B cell (primary cell): ENCODE measurements around the gene PHACTR1. TPM values are rescaled to one million over a fixed set of nuclear protein-coding genes. Genes with fewer than 3 reads are reported as not detected.

Experiments
- ATAC-seq: fragments of 200-7000 bp; cut with Tn5 transposase; one replicate; pipeline ENCODE4 v1.10.0; 2021; ENCODE audit warnings: low read depth, mild to moderate bottlenecking, moderate number of reproducible peaks, moderate library complexity
- CTCF ChIA-PET: fragments of 350-600 bp; sonication (Branson Sonifier 250); formaldehyde crosslinking; loops from one replicate; lab custom pipeline; 2021; ENCODE audit warnings: antibody characterized with exemption, inconsistent platforms; lab: Charles Lee
- POLR2A ChIA-PET: fragments of 350-600 bp; sonication (Branson Sonifier 250); formaldehyde crosslinking; loops from one replicate; lab custom pipeline; 2021; ENCODE audit warnings: antibody characterized with exemption; lab: Charles Lee
- DNase-seq: peaks from one replicate; pipeline ENCODE4 v3.0.0; 2013
- H2AFZ ChIP-seq: 2 replicates; pipeline ENCODE4 v1.6.1; 2012; ENCODE audit warnings: mild to moderate bottlenecking, low read depth, low read length; ENCODE audit not compliant: insufficient read depth, poor library complexity, severe bottlenecking
- H3K27ac ChIP-seq, 2 donors: 1 replicate in 1 of 2; 2 replicates in 1 of 2; pipeline ENCODE4 v1.5.1; 2012 to 2013; ENCODE audit warnings: low read length in 2 of 2, mild to moderate bottlenecking in 2 of 2, moderate library complexity in 1 of 2
- H3K27me3 ChIP-seq, 4 experiments: fragments of 200-600 bp in 1 of 4; sonication (generic) in 1 of 4; replicated peaks in 1 of 4; 1 replicate in 2 of 4; 2 replicates in 2 of 4; pipeline versions ENCODE4 v1.6.1 to v1.7.0; 2013 to 2016; ENCODE audit warnings: low read length in 3 of 4, mild to moderate bottlenecking in 2 of 4, mixed read lengths in 1 of 4, moderate library complexity in 1 of 4; ENCODE audit not compliant: insufficient read depth in 4 of 4, control insufficient read depth in 3 of 4; ENCODE audit errors: control extremely low read depth in 1 of 4
- H3K36me3 ChIP-seq, 2 experiments: replicated peaks in 1 of 2; 1 replicate in 1 of 2; 2 replicates in 1 of 2; pipeline versions ENCODE4 v1.6.1 to v1.7.1; 2013; ENCODE audit warnings: low read length in 1 of 2; ENCODE audit not compliant: insufficient read depth in 2 of 2, control insufficient read depth in 1 of 2; ENCODE audit errors: control extremely low read depth in 1 of 2, extremely low read depth in 1 of 2
- H3K4me1 ChIP-seq, 2 donors: fragments of 200-600 bp in 1 of 2; sonication (generic) in 1 of 2; 1 replicate in 1 of 2; 2 replicates in 1 of 2; pipeline versions ENCODE4 v1.5.1 to v1.6.1; 2013 to 2017; ENCODE audit warnings: low read length in 2 of 2; ENCODE audit not compliant: control insufficient read depth in 2 of 2, insufficient read depth in 2 of 2
- H3K4me2 ChIP-seq: replicated peaks from 2 replicates; pipeline ENCODE3; 2012; ENCODE audit warnings: mild to moderate bottlenecking, low read depth, low read length; ENCODE audit not compliant: poor library complexity, severe bottlenecking
- H3K4me3 ChIP-seq, 5 experiments: fragments of 200-600 bp in 1 of 5; sonication (generic) in 1 of 5; 1 replicate in 3 of 5; 2 replicates in 2 of 5; pipeline versions ENCODE4 v1.5.1 to v1.7.0; 2011 to 2016; ENCODE audit warnings: low read length in 4 of 5, mild to moderate bottlenecking in 4 of 5, low read depth in 2 of 5, control low read depth in 1 of 5, moderate library complexity in 1 of 5; ENCODE audit not compliant: insufficient read depth in 1 of 5; ENCODE audit errors: control extremely low read depth in 1 of 5, extremely low read depth in 1 of 5
- H3K79me2 ChIP-seq: fragments of 200-600 bp; sonication (generic); one replicate; pipeline ENCODE4 v1.6.0; 2016; ENCODE audit warnings: low read length; ENCODE audit not compliant: control insufficient read depth, insufficient read depth
- H3K9ac ChIP-seq: fragments of 200-600 bp; sonication (generic); 2 replicates; pipeline ENCODE4 v1.6.1; 2017; ENCODE audit warnings: mild to moderate bottlenecking, low read length, moderate library complexity
- H3K9me3 ChIP-seq, 3 donors: one replicate each; pipeline versions ENCODE4 v1.6.1 to v1.7.1; 2013; ENCODE audit warnings: low read length in 2 of 3; ENCODE audit not compliant: control insufficient read depth in 2 of 3, insufficient read depth in 1 of 3; ENCODE audit errors: control extremely low read depth in 1 of 3
- H4K20me1 ChIP-seq: 2 replicates; pipeline ENCODE4 v1.6.0; 2012; ENCODE audit warnings: mild to moderate bottlenecking, low read length; ENCODE audit not compliant: insufficient read depth, control insufficient read depth, poor library complexity, severe bottlenecking
- H3K27ac Mint-ChIP-seq: one replicate; pipeline ENCODE4 v1.8.0; 2021; ENCODE audit warnings: mixed read lengths
- H3K27me3 Mint-ChIP-seq: one replicate; pipeline ENCODE4 v1.8.0; 2021; ENCODE audit warnings: mixed read lengths
- H3K4me1 Mint-ChIP-seq: one replicate; pipeline ENCODE4 v1.8.0; 2021; ENCODE audit warnings: mixed read lengths
- H3K4me3 Mint-ChIP-seq: one replicate; pipeline ENCODE4 v1.8.0; 2021; ENCODE audit warnings: mixed read lengths
- H3K9me3 Mint-ChIP-seq: one replicate; pipeline ENCODE4 v1.8.0; 2022; ENCODE audit warnings: mixed read lengths; ENCODE audit not compliant: insufficient read depth
- EZH2 ChIP-seq: IDR thresholded peaks from 2 replicates; pipeline ENCODE4 v1.6.1; 2012; ENCODE audit warnings: borderline replicate concordance, low read depth, mild to moderate bottlenecking, moderate library complexity, low read length; ENCODE audit not compliant: insufficient read depth, poor library complexity, severe bottlenecking
- WGBS: methylation state at CpG from one replicate; pipeline ENCODE4 v1.1.5; 2013; ENCODE audit warnings: missing lambda C conversion rate; ENCODE audit not compliant: insufficient coverage; 5-methylcytosine and 5-hydroxymethylcytosine counted together
- intact Hi-C: fragments of 100-400 bp; cut with micrococcal nuclease; formaldehyde crosslinking; loops from one replicate; pipeline ENCODE4 v1.10.0; 2022
- polyA plus RNA-seq: library from polyadenylated mRNA; depleted of rRNA; stranded (reverse); fragments of >200 nt; gene quantifications from 2 replicates; pipeline ENCODE4 v1.2.3, GENCODE V29; 2012
- total RNA-seq, 2 donors: library from RNA; stranded (reverse); fragments of 120-200 nt in 1 of 2; gene quantifications; 1 replicate in 1 of 2; 2 replicates in 1 of 2; pipeline versions ENCODE4 v1.2.3 to v1.2.4, GENCODE V29; 2013 to 2022
- TF ChIP-seq, protein P1 (sequence below): fragments of 200-600 bp; IDR thresholded peaks from one replicate; pipeline ENCODE4 v1.8.0; 2022; ENCODE audit warnings: antibody characterized with exemption, mild to moderate bottlenecking

The PHACTR1 gene
- total and polyA plus RNA-seq, 2 donors (not counting 1 experiment from before 2014, with no cell fraction given) = 30.2 to 129 TPM

GRCh38 chr6:12866422-12867029 lies 150.0 kb downstream of the PHACTR1 start:
- H3K9me3 Mint-ChIP-seq = no peaks in the 10 kb centered on the region
- Histone ChIP-seq H3K79me2 (no peaks in the 10 kb centered on the region), H3K36me3 (no peaks in the 10 kb centered on the region), H3K27me3 (peaks cover 0 to 9% (median 0%) of the 10 kb centered on the region in 4 experiments), H4K20me1 (no peaks in the 10 kb centered on the region), H3K9ac (no peak overlapping the region), H2AFZ (no peak overlapping the region), H3K4me2 (no peak overlapping the region), H3K4me3 (no peak overlapping the region), H3K27ac (no peak overlapping the region), H3K9me3 (no peaks in the 10 kb centered on the region), H3K4me1 (no peaks in the 10 kb centered on the region)
- DNase-seq (no peak), ATAC-seq (no peak)
- intact Hi-C loops = no loop called here
- no peaks in the 10 kb centered on the region for H3K4me1 Mint-ChIP-seq
- CTCF ChIA-PET = interaction anchor here (0.7 kb wide), 1 partner anchor 171 kb away, joined by 5 read pairs; no protein-coding TSS in a partner anchor
- POLR2A ChIA-PET = no interaction called here
- peaks cover 11% of the 10 kb centered on the region for H3K27me3 Mint-ChIP-seq
- WGBS = 97% methylated on average over 3 of the region's 6 CpGs
- no peak for TF ChIP-seq EZH2
- TF ChIP-seq, protein P1, sequence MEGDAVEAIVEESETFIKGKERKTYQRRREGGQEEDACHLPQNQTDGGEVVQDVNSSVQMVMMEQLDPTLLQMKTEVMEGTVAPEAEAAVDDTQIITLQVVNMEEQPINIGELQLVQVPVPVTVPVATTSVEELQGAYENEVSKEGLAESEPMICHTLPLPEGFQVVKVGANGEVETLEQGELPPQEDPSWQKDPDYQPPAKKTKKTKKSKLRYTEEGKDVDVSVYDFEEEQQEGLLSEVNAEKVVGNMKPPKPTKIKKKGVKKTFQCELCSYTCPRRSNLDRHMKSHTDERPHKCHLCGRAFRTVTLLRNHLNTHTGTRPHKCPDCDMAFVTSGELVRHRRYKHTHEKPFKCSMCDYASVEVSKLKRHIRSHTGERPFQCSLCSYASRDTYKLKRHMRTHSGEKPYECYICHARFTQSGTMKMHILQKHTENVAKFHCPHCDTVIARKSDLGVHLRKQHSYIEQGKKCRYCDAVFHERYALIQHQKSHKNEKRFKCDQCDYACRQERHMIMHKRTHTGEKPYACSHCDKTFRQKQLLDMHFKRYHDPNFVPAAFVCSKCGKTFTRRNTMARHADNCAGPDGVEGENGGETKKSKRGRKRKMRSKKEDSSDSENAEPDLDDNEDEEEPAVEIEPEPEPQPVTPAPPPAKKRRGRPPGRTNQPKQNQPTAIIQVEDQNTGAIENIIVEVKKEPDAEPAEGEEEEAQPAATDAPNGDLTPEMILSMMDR = no peak
- H3K27ac Mint-ChIP-seq = no peak overlapping the region
- H3K4me3 Mint-ChIP-seq = no peak overlapping the region

DNA sequence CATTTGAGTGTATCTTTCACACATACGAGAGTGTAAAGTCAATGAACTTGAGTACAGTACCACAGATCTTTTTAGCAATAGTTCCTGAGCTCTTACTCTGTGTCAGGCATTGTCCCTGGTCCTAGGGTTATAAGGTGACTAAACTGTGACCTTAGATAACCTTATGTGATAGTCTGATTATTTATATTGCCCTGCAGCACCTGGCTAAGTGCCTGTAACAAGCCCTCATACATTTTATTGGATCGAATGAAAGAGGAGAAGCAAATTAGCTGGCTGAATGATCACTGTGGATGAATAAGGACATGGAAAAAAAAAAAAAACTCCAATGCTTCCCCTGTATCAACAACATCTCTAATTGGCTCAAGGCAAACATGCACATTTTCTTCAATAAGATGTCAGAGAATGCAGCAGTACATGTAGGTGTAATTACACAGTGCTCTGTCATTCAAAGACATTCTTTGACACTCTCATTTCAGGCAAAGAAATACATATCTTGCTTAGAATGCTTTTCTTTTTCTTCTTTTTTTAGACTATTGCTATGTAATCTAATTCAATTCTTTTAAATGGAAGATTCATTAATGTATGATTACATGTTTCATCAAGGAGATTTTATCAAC lies 153.4 kb downstream of the PHACTR1 start:
- no peak for DNase-seq

More for the DNA sequence above, 153.4 kb downstream of the PHACTR1 start:
- Mint-ChIP-seq H3K4me1 (no peaks in the 10 kb centered on the region), H3K4me3 (no peak overlapping the region), H3K27me3 (peaks cover 31% of the 10 kb centered on the region), H3K27ac (no peak overlapping the region), H3K9me3 (no peaks in the 10 kb centered on the region)
- Histone ChIP-seq H3K9ac (no peak overlapping the region), H3K4me3 (no peak overlapping the region), H3K4me1 (no peaks in the 10 kb centered on the region), H3K27me3 (peaks cover 0 to 9% (median 0%) of the 10 kb centered on the region in 4 experiments), H4K20me1 (no peaks in the 10 kb centered on the region), H3K79me2 (no peaks in the 10 kb centered on the region), H3K36me3 (no peaks in the 10 kb centered on the region), H3K27ac (no peak overlapping the region), H3K9me3 (no peaks in the 10 kb centered on the region), H2AFZ (no peak overlapping the region), H3K4me2 (no peak overlapping the region)
- CTCF ChIA-PET = no interaction called here
- no CpG with 5 or more reads among the region's 2 CpGs for WGBS
- intact Hi-C loops = no loop called here
- TF ChIP-seq EZH2 = no peak
- TF ChIP-seq, protein P1 = no peak
- POLR2A ChIA-PET = no interaction called here
- no peak for ATAC-seq
